HG02678 (cell line): ENCODE results near the gene ESYT1.

Experiments
- ATAC-seq: cut with Tn5 transposase; IDR thresholded peaks from one replicate; pipeline ENCODE4 v1.9.1; 2021; ENCODE audit warnings: mild to moderate bottlenecking, moderate library complexity; ENCODE audit not compliant: unreplicated experiment

ESYT1 gene, protein sequence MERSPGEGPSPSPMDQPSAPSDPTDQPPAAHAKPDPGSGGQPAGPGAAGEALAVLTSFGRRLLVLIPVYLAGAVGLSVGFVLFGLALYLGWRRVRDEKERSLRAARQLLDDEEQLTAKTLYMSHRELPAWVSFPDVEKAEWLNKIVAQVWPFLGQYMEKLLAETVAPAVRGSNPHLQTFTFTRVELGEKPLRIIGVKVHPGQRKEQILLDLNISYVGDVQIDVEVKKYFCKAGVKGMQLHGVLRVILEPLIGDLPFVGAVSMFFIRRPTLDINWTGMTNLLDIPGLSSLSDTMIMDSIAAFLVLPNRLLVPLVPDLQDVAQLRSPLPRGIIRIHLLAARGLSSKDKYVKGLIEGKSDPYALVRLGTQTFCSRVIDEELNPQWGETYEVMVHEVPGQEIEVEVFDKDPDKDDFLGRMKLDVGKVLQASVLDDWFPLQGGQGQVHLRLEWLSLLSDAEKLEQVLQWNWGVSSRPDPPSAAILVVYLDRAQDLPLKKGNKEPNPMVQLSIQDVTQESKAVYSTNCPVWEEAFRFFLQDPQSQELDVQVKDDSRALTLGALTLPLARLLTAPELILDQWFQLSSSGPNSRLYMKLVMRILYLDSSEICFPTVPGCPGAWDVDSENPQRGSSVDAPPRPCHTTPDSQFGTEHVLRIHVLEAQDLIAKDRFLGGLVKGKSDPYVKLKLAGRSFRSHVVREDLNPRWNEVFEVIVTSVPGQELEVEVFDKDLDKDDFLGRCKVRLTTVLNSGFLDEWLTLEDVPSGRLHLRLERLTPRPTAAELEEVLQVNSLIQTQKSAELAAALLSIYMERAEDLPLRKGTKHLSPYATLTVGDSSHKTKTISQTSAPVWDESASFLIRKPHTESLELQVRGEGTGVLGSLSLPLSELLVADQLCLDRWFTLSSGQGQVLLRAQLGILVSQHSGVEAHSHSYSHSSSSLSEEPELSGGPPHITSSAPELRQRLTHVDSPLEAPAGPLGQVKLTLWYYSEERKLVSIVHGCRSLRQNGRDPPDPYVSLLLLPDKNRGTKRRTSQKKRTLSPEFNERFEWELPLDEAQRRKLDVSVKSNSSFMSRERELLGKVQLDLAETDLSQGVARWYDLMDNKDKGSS

DNA sequence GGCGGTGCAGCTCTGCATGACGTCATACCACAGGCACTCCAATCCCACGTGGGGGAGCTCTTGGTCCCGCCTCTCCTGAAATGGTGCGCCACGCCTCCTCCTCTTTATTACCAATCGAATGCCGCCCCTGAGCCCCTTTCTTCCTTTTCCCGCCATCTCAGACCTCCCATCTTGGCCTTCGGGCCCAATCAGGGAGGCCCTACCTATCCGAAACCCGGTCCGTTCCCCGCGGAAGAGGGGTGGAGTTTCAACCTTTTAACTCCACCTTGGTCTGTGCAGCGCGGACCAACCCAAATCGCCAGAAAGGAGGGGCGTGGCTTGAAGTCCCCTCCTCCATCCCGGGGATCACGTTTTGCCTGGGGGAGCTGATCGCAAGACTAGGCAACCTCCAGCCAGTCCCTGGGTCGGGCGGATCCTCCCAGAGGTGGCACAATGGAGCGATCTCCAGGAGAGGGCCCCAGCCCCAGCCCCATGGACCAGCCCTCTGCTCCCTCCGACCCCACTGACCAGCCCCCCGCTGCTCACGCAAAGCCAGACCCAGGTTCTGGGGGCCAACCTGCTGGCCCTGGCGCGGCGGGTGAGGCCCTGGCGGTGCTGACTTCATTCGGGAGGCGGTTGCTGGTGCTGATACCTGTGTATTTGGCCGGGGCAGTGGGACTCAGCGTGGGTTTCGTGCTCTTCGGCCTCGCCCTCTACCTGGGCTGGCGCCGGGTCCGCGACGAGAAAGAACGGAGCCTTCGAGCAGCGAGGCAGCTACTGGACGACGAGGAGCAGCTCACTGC is at the start of gene ESYT1:
TSS of gene ESYT1 (plus strand) at position 380 of the 782 bp plus-strand sequence. CDS start at position 433, 53 bp downstream.
- ATAC-seq: peak; percentile 90

DNA sequence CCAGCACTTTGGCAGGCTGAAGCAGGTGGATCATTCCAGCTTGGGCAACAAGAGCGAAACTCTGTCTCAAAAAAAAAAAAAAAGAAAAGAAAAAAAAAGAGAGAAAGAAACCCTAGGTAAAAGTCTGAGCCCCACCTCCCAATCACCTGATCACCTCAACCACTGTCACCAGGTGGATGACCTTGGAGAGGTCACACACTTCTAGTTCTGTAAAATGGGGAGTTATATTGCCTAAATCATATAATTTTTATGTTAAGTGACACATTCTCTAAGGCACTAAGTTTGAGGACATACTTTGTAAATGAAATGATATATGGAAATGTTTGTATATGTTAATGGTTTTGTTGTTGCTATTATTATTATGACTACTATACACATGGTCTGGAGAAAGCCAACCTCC is 49.6 kb upstream of the ESYT1 start:
- ATAC-seq: no peak

DNA sequence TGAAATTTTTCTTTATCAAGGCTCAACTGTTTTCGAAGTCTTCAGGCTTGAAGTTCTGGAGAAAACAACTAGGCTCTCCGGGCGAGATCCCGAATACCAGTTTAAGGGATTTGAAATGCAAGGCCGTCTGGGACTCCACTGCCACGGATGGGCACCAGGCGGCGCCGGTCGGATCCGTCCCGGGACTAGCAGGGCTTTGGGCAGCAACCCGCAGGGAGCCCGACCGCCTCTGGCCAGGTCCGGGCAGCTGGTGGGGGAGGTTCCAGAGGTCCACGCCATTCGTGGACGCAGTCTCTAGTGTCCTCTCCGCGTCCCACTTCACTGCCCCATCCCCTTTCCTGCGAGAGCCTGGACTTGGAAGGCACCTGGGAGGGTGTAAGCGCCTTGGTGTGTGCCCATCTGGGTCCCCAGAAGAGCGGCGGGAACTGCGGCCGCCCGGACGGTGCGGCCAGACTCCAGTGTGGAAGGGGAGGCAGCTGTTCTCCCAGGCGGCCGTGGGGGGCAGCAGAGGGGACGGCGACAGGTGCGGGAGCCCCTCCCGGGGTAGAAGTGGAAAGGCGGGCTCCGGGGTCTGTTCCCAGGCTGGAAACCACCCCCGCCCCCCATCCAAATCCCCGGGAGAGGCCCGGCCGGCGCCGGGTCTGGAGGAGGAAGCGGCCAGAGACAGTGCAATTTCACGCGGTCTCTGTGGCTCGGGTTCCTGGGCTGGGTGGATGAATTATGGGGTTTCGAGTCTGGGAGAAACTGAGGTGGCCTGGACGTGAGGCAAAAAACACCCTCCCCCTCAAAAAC is 48.9 kb upstream of the ESYT1 start:
- ATAC-seq: peak; percentile 79

DNA sequence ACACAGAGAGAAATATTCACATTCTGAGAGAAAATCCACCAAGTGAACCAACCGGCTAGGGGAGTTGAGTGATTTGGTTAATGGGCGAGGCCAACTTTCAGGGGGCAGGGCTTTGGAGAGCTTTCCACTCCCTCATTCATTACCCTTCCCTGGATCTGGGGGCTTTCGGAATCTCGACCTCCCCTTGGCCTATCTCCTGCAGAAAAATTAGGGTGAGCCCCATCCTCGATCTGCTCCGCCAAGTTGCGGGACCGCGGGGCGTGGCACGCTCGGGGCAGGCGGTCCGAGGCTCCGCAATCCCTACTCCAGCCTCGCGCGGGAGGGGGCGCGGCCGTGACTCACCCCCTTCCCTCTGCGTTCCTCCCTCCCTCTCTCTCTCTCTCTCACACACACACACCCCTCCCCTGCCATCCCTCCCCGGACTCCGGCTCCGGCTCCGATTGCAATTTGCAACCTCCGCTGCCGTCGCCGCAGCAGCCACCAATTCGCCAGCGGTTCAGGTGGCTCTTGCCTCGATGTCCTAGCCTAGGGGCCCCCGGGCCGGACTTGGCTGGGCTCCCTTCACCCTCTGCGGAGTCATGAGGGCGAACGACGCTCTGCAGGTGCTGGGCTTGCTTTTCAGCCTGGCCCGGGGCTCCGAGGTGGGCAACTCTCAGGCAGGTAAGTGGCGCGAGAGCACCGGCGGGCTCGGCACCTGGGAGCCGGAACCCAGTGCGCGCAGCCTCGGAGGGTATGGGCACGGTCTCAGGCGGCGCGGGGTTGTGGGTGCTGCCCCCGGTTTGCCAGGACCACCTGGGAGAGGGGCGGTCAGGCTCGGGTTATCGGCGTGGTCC is 48.1 kb upstream of the ESYT1 start, which contains the start of gene ERBB3:
TSS of gene ERBB3 (plus strand) at position 443 of the 833 bp plus-strand sequence. CDS start at position 579, 136 bp downstream.
- ATAC-seq: peak; percentile 28

DNA sequence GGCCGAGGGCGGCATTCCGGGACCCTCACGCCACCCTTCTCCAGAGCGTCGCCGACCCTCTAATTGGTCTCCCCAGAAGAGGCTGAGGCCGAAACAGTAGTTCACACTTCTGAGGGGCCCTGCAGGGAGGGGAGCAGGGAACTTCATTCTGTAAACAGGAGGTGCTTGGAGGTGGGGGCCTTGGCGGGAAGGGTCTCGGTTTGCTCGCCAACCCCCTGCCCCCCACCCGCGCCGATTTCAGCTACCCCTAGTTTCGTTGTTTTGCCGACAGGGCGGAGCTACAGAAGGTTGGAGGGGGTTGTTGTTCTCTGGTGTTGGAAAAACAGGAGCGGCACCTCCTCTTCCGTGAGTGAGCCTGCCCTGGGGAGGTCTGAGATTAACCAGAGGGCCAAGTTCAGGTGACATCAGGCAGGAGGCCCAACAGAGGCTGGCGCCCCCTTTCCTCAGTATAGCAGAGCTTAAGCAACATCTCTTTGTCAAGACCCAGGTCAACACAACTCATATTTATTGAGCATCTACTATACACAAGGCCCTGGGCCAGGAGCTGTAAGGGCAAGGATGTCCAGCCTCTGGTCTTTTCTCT is 47.4 kb upstream of the ESYT1 start:
- no peak for ATAC-seq

DNA sequence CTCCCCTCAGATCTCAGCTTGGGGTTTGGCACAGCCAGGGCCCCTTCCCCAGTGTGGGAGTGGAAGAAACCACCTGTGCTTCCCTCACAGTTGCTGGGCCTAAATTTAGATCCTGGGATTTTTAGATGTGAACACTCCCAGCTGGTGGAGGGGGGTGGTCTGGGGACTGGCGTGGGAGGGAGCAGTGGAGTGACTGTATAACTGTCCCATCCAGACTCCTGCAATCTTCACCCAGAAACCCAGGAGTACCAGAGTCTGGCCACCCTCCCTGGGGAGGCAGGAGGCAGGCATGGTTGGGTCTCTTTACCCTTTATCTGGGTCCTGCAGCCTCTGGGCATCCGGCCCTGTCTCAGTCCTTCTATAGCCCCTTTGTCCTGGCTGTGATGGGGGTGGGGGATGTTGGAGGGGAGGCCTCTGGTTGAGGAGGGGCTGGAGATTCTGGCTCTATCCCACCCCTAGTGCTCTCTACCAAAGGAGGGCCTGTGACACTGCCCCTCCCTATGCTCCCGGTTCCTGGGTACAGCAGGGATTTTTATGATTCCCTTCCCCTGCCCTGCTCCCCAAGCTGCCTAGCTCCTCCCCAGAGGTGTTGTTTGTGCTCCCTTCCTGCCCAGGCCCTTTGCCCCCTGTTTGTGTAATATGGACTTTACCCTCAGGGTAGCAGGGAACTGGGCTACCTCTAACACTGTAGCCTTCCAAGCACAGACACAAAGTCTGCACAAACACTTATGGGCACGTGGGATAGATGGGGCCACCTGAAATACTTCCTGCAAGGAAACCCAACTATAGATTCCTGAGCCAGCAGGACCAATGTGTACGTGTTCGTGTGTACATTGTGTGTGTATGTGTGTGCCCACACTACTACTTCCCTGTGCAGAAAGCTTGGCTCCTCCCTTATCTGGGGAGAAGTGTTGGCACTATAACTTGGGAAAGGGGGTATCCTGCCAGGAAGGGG is 46.4 kb upstream of the ESYT1 start:
- no peak for ATAC-seq

DNA sequence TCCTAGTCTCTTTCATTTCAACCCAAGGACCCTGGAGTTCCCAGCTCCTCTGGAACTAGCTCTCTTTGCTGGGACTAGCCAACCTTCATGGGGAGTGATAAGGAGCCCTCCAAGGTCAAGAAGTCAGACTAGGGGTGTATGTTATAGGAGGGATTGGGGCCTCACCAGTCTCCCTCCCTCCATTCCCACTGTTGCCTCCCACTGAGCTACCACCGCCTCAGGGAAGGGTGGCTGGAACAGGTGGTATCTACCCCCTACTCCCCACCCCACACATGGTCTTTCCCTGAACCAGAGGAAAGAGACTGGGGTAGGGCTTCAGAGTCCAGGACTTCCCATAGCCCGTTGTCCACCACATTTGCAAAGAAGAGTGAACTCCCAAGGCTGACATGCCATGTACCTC is 45.7 kb upstream of the ESYT1 start:
- ATAC-seq: no peak

DNA sequence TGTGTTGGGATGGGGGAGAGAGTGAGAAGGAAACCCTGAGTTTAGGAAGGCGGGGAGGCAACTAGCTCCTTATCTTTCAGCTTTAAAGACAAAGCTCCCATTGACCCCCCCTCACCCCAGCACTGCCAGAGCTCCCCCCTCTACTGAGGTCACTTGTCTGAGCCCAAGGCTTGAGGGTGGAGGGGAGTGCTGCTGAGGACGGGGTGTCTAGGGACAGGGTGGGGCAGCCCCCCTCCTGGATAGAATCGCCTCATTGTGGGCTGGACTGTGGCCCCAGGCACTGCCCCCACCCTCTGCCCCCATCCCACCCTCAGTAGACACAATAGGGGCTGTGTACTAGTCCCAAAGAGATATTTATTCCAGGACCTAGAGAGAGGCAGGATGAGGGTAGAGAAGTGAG is 45.1 kb upstream of the ESYT1 start:
- ATAC-seq: no peak

DNA sequence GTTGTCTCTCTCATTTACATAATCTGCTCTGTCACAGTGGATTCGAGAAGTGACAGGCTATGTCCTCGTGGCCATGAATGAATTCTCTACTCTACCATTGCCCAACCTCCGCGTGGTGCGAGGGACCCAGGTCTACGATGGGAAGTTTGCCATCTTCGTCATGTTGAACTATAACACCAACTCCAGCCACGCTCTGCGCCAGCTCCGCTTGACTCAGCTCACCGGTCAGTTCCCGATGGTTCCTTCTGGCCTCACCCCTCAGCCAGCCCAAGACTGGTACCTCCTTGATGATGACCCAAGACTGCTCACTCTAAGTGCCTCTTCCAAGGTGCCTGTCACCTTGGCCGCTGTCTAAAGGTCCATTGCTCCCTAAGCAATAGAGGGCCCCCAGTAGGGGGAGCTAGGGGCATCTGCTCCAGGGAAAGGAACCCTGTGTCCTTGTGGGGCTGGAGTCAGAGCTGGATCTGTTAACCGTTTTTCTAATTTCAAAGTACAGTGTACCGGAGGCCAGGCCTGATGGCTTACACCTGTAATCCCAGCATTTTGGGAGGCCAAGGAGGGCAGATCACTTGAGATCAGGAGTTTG is 43.0 kb upstream of the ESYT1 start:
- ATAC-seq: no peak

DNA sequence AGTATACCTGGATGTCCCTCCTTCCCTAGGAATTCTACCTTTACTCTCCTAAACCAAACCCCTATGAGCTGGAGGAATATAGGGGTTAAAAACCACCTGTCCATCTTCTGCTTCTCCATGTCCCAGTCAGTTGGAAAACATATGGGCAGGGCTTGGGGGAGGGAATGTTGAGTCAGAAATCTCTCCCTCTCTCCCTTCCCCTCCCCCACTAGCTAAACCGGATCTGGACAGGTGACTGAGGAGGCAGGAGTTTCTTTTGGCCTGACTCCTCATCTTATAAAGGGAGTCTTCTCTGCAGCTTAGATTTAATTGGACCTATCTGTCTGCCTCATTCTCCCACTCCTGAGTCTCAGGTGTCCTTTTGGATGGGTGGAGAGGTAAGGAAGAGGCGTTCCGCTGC is 42.0 kb upstream of the ESYT1 start:
- no peak for ATAC-seq

DNA sequence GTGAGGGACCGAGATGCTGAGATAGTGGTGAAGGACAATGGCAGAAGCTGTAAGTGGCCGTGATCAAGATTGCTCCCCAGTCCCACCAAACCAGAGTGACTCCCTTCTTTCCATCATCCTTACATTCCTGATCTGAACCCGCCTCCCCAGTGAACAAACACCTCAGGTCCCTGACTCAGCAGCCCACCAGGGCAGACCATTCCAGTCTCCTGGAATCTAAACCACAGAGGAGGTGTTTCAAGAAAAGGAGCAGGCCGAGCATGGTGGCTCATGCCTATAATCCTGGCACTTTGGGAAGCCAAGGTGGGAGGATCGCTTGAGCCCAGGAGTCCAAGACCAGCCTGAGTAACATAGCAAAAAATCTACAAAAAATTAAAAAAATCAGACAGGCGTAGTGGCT is 41.5 kb upstream of the ESYT1 start:
- no peak for ATAC-seq

DNA sequence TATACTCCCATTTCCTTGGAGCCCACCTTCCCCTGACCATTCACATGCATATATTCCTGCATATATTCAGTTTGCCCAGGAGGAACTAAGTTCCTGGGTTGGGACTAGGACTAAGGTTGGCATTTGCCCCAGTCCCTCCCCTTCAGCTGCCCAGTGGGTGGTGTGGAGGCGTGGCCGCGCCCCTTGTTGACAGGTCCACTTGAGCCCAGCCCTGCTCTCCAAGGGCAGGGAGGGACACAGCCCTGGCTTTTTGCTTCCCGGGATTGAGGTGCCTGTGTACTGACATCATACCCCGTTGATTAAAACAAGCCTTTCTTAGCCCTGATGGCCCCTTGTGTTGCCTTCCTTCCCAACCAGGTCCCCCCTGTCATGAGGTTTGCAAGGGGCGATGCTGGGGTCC is 40.8 kb upstream of the ESYT1 start:
- ATAC-seq: no peak

DNA sequence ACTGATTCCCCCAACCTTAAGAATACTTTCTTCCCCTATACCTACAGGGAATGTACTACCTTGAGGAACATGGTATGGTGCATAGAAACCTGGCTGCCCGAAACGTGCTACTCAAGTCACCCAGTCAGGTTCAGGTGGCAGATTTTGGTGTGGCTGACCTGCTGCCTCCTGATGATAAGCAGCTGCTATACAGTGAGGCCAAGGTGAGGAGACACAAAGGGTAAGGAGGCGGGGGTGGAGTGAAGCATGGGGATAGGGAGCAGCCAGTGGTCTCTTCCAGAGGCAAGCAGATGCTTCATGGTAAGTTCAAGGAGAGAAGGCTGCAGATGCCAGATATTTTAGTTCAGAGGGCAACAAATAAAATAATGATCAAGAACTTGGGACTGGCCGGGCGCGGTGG is 30.3 kb upstream of the ESYT1 start:
- ATAC-seq: no peak

DNA sequence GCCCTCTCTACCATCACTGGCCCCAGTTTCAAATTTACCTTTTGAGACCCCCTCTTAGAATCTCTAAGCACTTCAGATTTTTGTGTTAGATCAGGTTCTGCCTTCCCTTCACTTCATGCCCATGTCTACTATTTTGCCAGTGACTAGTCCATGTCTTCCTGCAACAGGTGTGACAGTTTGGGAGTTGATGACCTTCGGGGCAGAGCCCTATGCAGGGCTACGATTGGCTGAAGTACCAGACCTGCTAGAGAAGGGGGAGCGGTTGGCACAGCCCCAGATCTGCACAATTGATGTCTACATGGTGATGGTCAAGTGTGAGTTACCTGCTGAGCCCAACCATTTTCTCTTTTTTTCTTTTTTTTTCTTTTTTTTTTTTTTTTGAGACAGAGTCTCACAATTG is 29.5 kb upstream of the ESYT1 start:
- ATAC-seq: no peak

DNA sequence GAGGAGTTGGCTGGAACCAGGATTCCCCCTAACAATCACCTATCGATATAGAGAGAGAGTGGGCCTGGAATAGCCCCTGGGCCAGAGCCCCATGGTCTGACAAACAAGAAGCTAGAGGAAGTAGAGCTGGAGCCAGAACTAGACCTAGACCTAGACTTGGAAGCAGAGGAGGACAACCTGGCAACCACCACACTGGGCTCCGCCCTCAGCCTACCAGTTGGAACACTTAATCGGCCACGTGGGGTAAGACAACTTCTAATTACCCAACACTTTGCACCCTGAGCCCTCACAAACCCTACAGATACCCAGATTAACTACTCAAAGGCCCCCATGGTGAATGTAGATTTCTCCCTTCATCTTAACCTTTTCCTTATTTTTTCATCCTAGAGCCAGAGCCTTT is 28.3 kb upstream of the ESYT1 start:
- ATAC-seq: no peak

DNA sequence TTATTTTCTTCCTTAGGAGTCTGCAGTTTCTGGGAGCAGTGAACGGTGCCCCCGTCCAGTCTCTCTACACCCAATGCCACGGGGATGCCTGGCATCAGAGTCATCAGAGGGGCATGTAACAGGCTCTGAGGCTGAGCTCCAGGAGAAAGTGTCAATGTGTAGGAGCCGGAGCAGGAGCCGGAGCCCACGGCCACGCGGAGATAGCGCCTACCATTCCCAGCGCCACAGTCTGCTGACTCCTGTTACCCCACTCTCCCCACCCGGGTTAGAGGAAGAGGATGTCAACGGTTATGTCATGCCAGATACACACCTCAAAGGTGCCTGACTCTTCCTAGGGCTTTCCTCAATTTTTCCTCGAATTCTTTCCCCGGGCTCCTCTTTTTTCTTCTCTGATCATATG is 27.0 kb upstream of the ESYT1 start:
- ATAC-seq: no peak

DNA sequence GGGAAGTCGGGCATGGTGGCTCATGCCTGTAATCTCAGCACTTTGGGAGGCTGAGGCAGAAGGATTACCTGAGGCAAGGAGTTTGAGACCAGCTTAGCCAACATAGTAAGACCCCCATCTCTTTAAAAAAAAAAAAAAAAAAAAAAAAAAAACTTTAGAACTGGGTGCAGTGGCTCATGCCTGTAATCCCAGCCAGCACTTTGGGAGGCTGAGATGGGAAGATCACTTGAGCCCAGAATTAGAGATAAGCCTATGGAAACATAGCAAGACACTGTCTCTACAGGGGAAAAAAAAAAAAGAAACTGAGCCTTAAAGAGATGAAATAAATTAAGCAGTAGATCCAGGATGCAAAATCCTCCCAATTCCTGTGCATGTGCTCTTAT is 25.4 kb upstream of the ESYT1 start:
- ATAC-seq: no peak
